Adrenal gland (tissue), 12 donors: ENCODE measurements around the gene HDGF. TPM values are rescaled to one million over a fixed set of nuclear protein-coding genes. Genes with fewer than 3 reads are reported as not detected.

Experiments
- DNase-seq, 7 donors: peaks; one replicate each; pipeline ENCODE4 v3.0.0-alpha.2; 2019 to 2020
- H3K27ac ChIP-seq, 5 donors: fragments of 200-600 bp; sonication (generic) in 4 of 5; 1 replicate in 3 of 5; 2 replicates in 2 of 5; pipeline versions ENCODE4 v1.5.1 to v1.8.0; 2016 to 2020; ENCODE audit warnings: mild to moderate bottlenecking in 1 of 5
- H3K27me3 ChIP-seq: fragments of 200-600 bp; 2 replicates; pipeline ENCODE4 v1.8.0; 2021
- H3K36me3 ChIP-seq, 2 donors: fragments of 200-600 bp; replicated peaks in 1 of 2; 1 replicate in 1 of 2; 2 replicates in 1 of 2; pipeline versions ENCODE4 v1.5.1 to v1.8.0; 2018 to 2022
- H3K4me1 ChIP-seq, 2 donors: fragments of 200-600 bp; replicated peaks in 1 of 2; 1 replicate in 1 of 2; 2 replicates in 1 of 2; pipeline versions ENCODE4 v1.5.1 to v1.8.0; 2018 to 2021
- H3K4me3 ChIP-seq, 4 donors: fragments of 200-600 bp; sonication (generic) in 3 of 4; one replicate each; pipeline ENCODE4 v1.5.1; 2016 to 2018
- H3K9me3 ChIP-seq, 3 donors: fragments of 200-600 bp; sonication (generic) in 1 of 3; replicated peaks in 1 of 3; 1 replicate in 2 of 3; 2 replicates in 1 of 3; pipeline versions ENCODE4 v1.5.1 to v1.8.0; 2016 to 2021
- POLR2A ChIP-seq, 2 donors: fragments of 450-650 bp; IDR thresholded peaks; one replicate each; pipeline ENCODE4 v1.6.1; 2017; ENCODE audit warnings: antibody characterized with exemption in 2 of 2, mild to moderate bottlenecking in 2 of 2, moderate library complexity in 1 of 2
- WGBS, 4 donors: extraction: QIAGEN DNeasy Blood & Tissue Kit in 2 of 4; methylation state at CpG; one replicate each; pipeline versions ENCODE4 v1.1.5 to v1.1.7; 2013 to 2017; 5-methylcytosine and 5-hydroxymethylcytosine counted together
- intact Hi-C, 2 donors: fragments of 100-400 bp; cut with DNase I; formaldehyde crosslinking; loops; one replicate each; pipeline versions ENCODE4 v1.14.1 to v1.15.0; 2022 to 2023
- polyA plus RNA-seq, 3 donors: library from polyadenylated mRNA; stranded (reverse); fragments of 200-250 nt in 2 of 3; fragments of 350-450 nt in 1 of 3; fragmentation: Illumina TruSeq in 1 of 3; extraction: RNeasy Lipid Tissue Mini Kit (QIAGEN cat#74804) in 1 of 3; gene quantifications; one replicate each; pipeline ENCODE4 v1.2.3, GENCODE V29; 2013 to 2014
- total RNA-seq, 9 donors: library from RNA; depleted of rRNA in 4 of 9; stranded (reverse); fragments of >200 nt in 4 of 9; fragments of 120-200 nt in 1 of 9; fragmentation: NEBNext Ultra II Directional in 1 of 9; extraction: Animal tissue kit (Norgen Biotek cat#: 25700) in 1 of 9; gene quantifications; one replicate each; pipeline versions ENCODE4 v1.1.0 to v1.2.4, GENCODE V29; 2013 to 2023
- TF ChIP-seq, protein P1 (sequence below), 6 experiments: fragments of 450-650 bp in 4 of 6; fragments of 200-600 bp in 2 of 6; sonication (generic) in 1 of 6; IDR thresholded peaks; 1 replicate in 5 of 6; 2 replicates in 1 of 6; pipeline versions ENCODE4 v1.5.1 to v1.8.0; 2016 to 2021; ENCODE audit warnings: antibody characterized with exemption in 6 of 6, mild to moderate bottlenecking in 2 of 6, moderate library complexity in 1 of 6
- donor health status: healthy with polysubstance abuse.
- donor health status: Bipolar disorder and iron deficiency.
- donor health status: DM: yes; HTN: yes; CAD: no.
- donor health status: DM: no; HTN: no; CAD: no.
- donor health status: DM: no; HTN: no; CAD: no.
- donor health status: DM: yes; HTN: yes; CAD: no.

HDGF gene
- total and polyA plus RNA-seq, 12 donors: 62.0 to 199 (median 141) TPM

DNA sequence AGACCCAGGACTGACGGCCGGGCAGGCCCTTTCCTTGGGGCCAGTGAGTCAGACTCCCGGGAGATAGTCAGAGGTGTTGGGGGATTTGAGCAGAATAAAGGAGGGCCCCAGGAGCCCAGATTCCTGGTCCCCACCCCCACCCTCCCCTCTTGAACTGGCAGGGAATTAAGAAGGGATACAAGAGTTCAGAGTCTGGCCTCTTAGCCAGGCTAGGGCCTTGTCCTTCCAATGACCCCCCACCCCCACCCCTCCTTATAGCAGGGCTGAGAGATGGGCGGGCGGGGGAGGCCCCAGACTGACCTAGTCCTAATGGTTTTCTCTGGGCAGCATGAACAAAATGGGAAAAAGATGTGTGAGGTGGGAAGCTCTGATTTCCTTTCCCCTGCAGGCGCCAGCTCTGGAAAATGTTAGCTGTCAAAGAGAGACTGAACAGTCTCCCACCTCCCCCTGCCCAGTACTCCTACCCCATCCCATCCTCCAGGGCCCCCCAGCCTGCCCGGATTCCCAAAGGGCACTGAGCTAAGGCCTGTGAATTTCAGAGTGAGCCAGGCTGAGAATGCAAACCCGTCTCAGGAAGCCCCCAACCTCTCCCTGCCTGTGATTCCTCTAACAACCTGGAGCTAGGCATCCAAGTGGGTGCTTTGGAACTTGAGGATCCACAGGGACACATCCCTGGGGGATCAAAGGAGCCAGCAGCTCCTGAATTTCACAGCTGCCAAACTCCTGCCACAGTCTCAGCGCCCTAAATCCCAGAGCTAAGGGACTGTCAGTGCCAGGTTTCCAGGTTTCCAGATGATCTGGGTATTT lies 40.3 kb downstream of the HDGF start:
- WGBS, 4 donors: 67 to 91% (median 76%) methylated on average over 6 to 9 of the region's 9 CpGs
- Histone ChIP-seq H3K4me1 (peaks cover 15 to 25% of the 10 kb centered on the region in 2 donors), H3K27ac (no peak overlapping the region), H3K4me3 (no peak overlapping the region), H3K36me3 (no peaks in the 10 kb centered on the region), H3K27me3 (no peaks in the 10 kb centered on the region), H3K9me3 (no peaks in the 10 kb centered on the region)
- DNase-seq: no peak
- intact Hi-C loops: no loop called here
- TF ChIP-seq POLR2A (IDR thresholded peaks at IDR 0.05): no peak
- TF ChIP-seq, protein P1, sequence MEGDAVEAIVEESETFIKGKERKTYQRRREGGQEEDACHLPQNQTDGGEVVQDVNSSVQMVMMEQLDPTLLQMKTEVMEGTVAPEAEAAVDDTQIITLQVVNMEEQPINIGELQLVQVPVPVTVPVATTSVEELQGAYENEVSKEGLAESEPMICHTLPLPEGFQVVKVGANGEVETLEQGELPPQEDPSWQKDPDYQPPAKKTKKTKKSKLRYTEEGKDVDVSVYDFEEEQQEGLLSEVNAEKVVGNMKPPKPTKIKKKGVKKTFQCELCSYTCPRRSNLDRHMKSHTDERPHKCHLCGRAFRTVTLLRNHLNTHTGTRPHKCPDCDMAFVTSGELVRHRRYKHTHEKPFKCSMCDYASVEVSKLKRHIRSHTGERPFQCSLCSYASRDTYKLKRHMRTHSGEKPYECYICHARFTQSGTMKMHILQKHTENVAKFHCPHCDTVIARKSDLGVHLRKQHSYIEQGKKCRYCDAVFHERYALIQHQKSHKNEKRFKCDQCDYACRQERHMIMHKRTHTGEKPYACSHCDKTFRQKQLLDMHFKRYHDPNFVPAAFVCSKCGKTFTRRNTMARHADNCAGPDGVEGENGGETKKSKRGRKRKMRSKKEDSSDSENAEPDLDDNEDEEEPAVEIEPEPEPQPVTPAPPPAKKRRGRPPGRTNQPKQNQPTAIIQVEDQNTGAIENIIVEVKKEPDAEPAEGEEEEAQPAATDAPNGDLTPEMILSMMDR (IDR thresholded peaks at IDR 0.05): no peak

DNA sequence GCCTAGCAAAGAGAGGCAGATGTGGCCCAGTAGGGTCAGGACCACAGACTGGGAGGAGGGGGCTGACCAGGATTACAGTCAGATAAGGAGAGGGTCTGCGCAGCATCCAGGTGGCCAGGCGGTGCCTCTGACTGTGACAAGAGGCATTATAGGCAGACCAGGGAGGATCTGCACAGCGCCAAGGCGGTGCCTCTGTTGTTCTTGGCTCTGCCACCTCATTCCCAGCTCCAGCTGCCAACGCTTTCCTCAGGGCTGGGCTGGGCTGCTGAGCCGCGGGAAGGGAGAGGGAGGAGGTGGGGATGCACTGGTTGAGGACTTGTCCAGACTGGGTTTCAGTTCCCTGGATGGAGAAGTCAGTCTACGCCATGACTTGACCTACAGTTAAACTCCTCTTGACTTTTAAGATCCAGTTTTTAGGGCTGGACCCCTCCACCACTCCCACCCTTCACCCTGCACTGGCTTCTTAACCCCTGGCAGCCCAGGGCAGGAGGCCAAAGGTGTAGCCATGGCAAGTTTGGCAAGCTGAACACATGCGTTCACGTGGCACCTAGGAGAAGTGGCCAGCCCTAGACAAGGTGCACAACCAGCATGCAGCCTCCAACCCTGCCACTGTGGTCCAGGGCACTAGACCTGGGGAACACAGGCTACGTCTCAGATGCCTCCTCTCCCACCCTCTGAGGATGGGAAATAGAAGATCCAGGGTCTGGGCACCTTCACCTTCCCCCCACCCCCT lies 41.6 kb downstream of the HDGF start:
- 37 to 49% (median 46%) methylated on average over 8 to 11 of the region's 11 CpGs for WGBS, 4 donors
- H3K27me3 ChIP-seq: no peaks in the 10 kb centered on the region
- intact Hi-C loops: no loop called here
- no peaks in the 10 kb centered on the region for H3K36me3 ChIP-seq
- H3K27ac ChIP-seq: no peak overlapping the region
- no peaks in the 10 kb centered on the region for H3K9me3 ChIP-seq
- H3K4me3 ChIP-seq: no peak overlapping the region
- TF ChIP-seq POLR2A (IDR thresholded peaks at IDR 0.05): no peak
- TF ChIP-seq, protein P1 (IDR thresholded peaks at IDR 0.05): no peak
- DNase-seq: peak; percentile 60 to 83 (median 79)
- H3K4me1 ChIP-seq: peaks cover 28 to 38% of the 10 kb centered on the region in 2 donors

DNA sequence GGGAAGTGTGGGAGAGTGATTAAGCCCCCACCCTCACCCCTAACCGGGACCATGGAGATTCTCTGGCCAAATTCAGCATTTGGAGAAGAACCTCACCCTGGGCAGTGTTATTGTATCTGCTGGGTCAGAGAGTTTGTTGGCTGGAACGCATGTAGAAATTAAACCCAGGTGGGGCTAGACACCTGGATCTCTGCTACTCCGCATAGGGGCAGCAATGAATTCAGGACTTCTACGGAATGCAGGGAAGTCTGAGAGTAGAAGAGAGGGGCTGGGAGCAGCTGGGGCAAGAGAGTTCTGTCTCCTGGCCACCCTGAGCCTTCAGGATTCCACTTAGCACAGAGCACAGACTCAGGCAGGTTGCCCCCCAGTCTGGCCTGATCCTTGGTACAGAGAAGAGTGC lies 42.4 kb downstream of the HDGF start:
- Histone ChIP-seq H3K27ac (no peak overlapping the region), H3K36me3 (no peaks in the 10 kb centered on the region), H3K9me3 (no peaks in the 10 kb centered on the region), H3K4me3 (no peak overlapping the region), H3K27me3 (no peaks in the 10 kb centered on the region), H3K4me1 (peaks cover 32 to 41% of the 10 kb centered on the region in 2 donors)
- WGBS, 4 donors: 81 to 94% (median 88%) methylated on average over 3 to 4 of the region's 4 CpGs
- intact Hi-C loops: no loop called here
- TF ChIP-seq, protein P1 (IDR thresholded peaks at IDR 0.05): no peak
- no peak for TF ChIP-seq POLR2A (IDR thresholded peaks at IDR 0.05)
- no peak for DNase-seq

DNA sequence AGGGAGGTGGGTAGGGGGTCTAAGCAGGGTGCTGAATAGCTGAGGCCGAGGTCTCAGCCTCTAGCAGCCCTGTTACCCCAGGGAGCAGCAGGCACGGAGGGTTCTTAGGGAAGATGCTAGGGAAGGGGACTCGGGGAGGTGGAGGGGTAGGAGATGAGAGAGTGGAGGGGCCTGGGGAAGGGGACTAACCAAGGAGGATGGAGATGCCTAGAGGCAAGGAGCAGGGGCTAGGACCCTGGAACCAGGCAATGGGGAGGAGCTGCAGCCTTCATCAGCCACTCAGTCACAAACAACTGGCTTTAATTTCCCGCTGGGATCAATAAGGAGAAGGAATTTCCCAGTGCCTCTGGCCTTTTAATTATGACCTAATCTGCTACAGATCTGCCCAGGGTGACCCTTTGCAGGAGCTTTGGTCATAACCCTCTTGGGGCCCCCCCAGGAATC lies 43.2 kb downstream of the HDGF start:
- H3K27ac ChIP-seq: peak overlapping the region in 1 of 5 donors; percentile 52
- intact Hi-C loops: no loop called here
- H3K27me3 ChIP-seq: no peaks in the 10 kb centered on the region

More for the DNA sequence above, 43.2 kb downstream of the HDGF start:
- Histone ChIP-seq H3K4me1 (peaks cover 32 to 41% of the 10 kb centered on the region in 2 donors), H3K36me3 (no peaks in the 10 kb centered on the region), H3K9me3 (no peaks in the 10 kb centered on the region), H3K4me3 (no peak overlapping the region)
- 70 to 87% (median 76%) methylated on average over 4 of the region's 4 CpGs for WGBS, 4 donors
- no peak for DNase-seq
- TF ChIP-seq, protein P1 (IDR thresholded peaks at IDR 0.05): no peak
- TF ChIP-seq POLR2A (IDR thresholded peaks at IDR 0.05): no peak
